Left ventricle myocardium inferior (tissue), 1 donor: ENCODE measurements around the gene CYP19A1. TPM values are rescaled to one million over a fixed set of nuclear protein-coding genes. Genes with fewer than 3 reads are reported as not detected.

Source experiments
- DNase-seq: peaks from one replicate; pipeline ENCODE4 v3.0.0-alpha.2; 2020
- H3K27ac ChIP-seq: fragments of 200-600 bp; replicated peaks from 2 replicates; pipeline ENCODE4 v1.8.0; 2021
- H3K27me3 ChIP-seq: fragments of 200-600 bp; 2 replicates; pipeline ENCODE4 v1.8.0; 2021; ENCODE audit warnings: low read depth
- H3K36me3 ChIP-seq: fragments of 200-600 bp; 2 replicates; pipeline ENCODE4 v1.8.0; 2021
- H3K4me1 ChIP-seq: fragments of 200-600 bp; 2 replicates; pipeline ENCODE4 v1.8.0; 2021
- H3K4me3 ChIP-seq: fragments of 200-600 bp; 2 replicates; pipeline ENCODE4 v1.8.0; 2021; ENCODE audit warnings: mild to moderate bottlenecking, moderate library complexity
- H3K9me3 ChIP-seq: fragments of 200-600 bp; replicated peaks from 2 replicates; pipeline ENCODE4 v1.8.0; 2021
- intact Hi-C: fragments of 100-400 bp; cut with micrococcal nuclease; formaldehyde crosslinking; loops from one replicate; pipeline ENCODE4 v1.11.0; 2022
- total RNA-seq: library from RNA; stranded (reverse); fragmentation: NEBNext Ultra II Directional; extraction: Animal tissue kit (Norgen Biotek cat#: 25700); gene quantifications from one replicate; pipeline ENCODE4 v1.2.1, GENCODE V29; 2021
- TF ChIP-seq, protein P1 (sequence below): fragments of 200-600 bp; IDR thresholded peaks from 2 replicates; pipeline ENCODE4 v1.8.0; 2021; ENCODE audit warnings: antibody characterized with exemption, mild to moderate bottlenecking, borderline replicate concordance
- donor health status: DM: no; HTN: yes; CAD: no; lungs with severe emphysema.

CYP19A1 gene
- total RNA-seq, 1 donor from 2014 or later: 0.60 TPM

DNA sequence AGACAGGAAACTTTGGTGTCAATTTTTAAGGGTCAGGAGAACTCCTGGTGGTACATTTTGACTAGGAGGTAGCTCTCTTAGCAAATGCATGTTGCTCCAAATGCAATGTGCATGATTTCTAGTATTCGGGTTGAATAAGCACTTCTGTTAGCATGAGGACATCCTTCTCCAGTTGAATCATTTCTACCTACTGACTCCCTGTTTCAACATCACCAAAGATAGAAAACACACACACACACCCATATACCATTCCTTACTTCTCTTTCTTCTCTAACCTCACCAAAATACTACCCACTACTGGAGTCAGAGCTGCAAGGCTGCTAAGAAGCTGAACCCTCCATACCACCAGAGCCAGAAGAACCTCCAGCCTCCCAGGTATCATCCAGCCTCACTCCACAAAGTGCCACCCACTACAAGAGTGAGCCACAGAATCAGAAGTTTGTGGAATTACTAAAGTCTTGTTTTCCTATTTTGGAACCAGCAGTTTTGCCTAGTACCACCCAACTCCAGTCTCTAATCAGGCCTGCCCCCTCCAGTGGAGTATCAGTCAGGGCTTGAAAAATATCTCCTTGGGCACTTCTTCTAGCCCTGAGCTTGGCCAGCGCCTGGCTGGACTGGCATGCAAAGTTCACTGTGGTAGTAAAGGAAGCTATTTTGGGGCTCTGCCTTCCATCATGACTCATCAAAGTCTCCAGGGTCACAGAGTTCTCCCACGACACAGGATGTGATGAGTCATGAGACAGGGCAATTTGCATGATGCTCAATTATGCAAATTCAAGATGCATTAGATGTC is 110.3 kb downstream of the CYP19A1 start:
- Histone ChIP-seq H3K4me3 (no peak overlapping the region), H3K27ac (no peak overlapping the region), H3K27me3 (no peaks in the 10 kb centered on the region), H3K36me3 (no peaks in the 10 kb centered on the region), H3K9me3 (no peaks in the 10 kb centered on the region), H3K4me1 (peaks cover 14% of the 10 kb centered on the region)
- intact Hi-C loops: no loop called here
- TF ChIP-seq, protein P1, sequence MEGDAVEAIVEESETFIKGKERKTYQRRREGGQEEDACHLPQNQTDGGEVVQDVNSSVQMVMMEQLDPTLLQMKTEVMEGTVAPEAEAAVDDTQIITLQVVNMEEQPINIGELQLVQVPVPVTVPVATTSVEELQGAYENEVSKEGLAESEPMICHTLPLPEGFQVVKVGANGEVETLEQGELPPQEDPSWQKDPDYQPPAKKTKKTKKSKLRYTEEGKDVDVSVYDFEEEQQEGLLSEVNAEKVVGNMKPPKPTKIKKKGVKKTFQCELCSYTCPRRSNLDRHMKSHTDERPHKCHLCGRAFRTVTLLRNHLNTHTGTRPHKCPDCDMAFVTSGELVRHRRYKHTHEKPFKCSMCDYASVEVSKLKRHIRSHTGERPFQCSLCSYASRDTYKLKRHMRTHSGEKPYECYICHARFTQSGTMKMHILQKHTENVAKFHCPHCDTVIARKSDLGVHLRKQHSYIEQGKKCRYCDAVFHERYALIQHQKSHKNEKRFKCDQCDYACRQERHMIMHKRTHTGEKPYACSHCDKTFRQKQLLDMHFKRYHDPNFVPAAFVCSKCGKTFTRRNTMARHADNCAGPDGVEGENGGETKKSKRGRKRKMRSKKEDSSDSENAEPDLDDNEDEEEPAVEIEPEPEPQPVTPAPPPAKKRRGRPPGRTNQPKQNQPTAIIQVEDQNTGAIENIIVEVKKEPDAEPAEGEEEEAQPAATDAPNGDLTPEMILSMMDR: no peak
- no peak for DNase-seq

DNA sequence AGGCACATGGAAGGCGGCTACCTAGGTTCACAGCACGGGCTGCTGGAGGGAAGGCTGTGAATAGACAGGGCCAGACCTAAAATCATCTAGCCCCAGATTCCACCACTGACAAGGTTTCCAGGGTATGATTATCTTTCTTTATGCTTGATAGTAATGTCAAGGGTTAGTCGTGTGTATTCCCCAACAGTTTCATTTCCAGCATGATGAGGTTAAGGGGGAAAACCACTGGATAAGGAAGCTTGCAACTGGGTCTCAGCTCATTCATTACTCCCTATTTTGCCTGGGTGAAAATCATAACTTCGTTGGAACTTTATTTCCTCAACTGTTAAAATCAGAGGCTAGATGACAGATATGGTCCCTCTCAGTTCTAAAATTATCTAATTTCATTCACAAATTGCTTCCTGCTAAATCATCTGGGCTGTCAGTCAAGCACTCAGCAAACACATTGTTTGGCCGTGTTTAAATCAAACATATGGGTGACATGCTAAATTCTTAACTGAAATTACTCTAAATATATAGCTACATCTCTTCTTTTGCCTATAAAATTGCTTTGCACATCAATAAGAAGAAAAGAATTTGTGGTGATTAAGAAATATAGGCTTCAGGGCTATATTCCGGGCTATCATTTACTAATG is 111.7 kb downstream of the CYP19A1 start:
- TF ChIP-seq, protein P1: no peak

DNA sequence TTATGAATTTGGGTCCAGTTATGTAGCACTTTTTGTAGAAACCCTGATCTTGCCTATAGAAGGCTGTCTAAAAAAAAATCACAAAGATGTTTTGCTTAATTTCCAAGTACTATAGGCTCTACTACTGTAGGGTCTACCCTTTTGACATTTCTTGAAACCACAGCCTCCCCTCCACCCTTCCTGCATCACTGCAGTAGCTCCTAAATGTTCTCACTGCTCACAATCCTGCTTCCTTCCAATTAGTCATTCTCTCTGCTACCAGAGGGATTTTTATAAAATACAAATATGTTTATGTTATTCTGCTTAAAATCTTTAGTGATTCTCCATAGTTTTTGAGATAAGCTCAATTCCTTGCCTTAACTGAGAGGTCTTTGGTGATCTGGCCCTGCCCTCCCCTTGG is 114.0 kb downstream of the CYP19A1 start:
- DNase-seq: no peak
- TF ChIP-seq, protein P1: no peak
- Histone ChIP-seq H3K4me3 (no peak overlapping the region), H3K4me1 (peaks cover 14% of the 10 kb centered on the region), H3K9me3 (no peaks in the 10 kb centered on the region), H3K27ac (no peak overlapping the region), H3K36me3 (no peaks in the 10 kb centered on the region), H3K27me3 (no peaks in the 10 kb centered on the region)
- intact Hi-C loops: no loop called here

More for the DNA sequence above, 111.7 kb downstream of the CYP19A1 start:
- Histone ChIP-seq H3K4me1 (peaks cover 14% of the 10 kb centered on the region), H3K4me3 (no peak overlapping the region), H3K27me3 (no peaks in the 10 kb centered on the region), H3K36me3 (no peaks in the 10 kb centered on the region), H3K9me3 (no peaks in the 10 kb centered on the region), H3K27ac (no peak overlapping the region)
- intact Hi-C loops: no loop called here
- no peak for DNase-seq

DNA sequence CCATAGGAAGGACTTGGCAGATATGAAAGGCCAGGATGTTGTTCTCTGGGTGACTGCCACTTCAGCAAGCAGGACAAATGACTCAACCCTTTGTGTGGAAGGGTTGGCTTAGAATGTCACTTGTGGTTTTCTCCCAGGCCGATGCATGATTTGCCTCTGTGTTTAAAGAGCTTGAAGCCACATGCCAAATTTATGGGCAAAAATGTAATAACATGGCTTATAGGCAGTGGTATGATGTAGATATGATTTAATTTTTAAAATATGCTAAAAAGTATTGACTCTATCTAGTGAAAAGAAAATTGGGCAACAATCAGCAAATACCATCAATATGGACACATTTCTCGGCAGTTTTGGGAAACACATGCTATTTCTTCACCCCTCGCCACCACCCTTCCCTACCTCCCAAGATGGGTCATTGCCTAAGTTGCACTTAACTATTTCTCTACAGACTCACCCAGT is 114.6 kb downstream of the CYP19A1 start:
- Histone ChIP-seq H3K36me3 (no peaks in the 10 kb centered on the region), H3K27me3 (no peaks in the 10 kb centered on the region), H3K27ac (no peak overlapping the region), H3K4me1 (peaks cover 11% of the 10 kb centered on the region), H3K9me3 (no peaks in the 10 kb centered on the region), H3K4me3 (no peak overlapping the region)
- intact Hi-C loops: no loop called here
- TF ChIP-seq, protein P1: no peak
- no peak for DNase-seq

DNA sequence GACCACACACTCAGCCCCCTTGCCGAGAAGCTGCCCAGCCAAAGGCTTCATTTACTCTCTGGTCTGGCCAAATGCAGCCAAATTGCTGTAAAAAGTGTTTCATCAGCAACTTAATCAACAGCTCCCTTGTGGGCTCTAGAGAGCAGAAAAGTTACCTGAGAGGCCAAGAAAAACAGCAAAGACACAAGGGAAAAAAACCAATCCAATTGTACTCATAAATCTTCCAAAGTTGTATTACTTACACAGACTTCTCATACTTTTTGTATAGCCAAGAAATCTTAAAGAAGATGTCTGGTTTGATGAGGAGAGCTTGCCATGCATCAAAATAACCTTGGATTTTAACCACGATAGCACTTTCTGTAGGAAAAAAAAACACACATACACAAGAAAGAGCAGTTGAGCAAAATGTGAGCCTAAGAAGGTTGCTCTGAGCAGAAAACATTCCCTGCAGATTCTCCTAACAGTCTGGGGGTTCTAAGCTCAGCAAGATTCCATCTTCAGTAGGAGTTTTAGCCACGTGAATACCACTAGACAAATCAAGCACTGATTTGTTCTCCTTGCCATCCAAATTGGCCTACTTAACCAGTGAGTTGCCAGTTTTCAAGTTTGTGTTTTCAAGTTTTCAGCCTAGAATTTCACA is 120.0 kb downstream of the CYP19A1 start:
- Histone ChIP-seq H3K4me3 (no peak overlapping the region), H3K27me3 (peaks cover 6% of the 10 kb centered on the region), H3K27ac (no peak overlapping the region), H3K4me1 (no peaks in the 10 kb centered on the region), H3K36me3 (no peaks in the 10 kb centered on the region), H3K9me3 (no peaks in the 10 kb centered on the region)
- TF ChIP-seq, protein P1: no peak
- DNase-seq: no peak
- intact Hi-C loops: no loop called here
